Stimulated activated naive CD4-positive, alpha-beta T cell treated with Interleukin-2 at 50 U/mL for 16 hours (primary cell): ENCODE data around the gene POFUT2.

ENCODE experiments used
- DNase-seq: peaks from one replicate; lab custom pipeline; 2025; lab: John Stamatoyannopoulos, UW

The POFUT2 gene

DNA sequence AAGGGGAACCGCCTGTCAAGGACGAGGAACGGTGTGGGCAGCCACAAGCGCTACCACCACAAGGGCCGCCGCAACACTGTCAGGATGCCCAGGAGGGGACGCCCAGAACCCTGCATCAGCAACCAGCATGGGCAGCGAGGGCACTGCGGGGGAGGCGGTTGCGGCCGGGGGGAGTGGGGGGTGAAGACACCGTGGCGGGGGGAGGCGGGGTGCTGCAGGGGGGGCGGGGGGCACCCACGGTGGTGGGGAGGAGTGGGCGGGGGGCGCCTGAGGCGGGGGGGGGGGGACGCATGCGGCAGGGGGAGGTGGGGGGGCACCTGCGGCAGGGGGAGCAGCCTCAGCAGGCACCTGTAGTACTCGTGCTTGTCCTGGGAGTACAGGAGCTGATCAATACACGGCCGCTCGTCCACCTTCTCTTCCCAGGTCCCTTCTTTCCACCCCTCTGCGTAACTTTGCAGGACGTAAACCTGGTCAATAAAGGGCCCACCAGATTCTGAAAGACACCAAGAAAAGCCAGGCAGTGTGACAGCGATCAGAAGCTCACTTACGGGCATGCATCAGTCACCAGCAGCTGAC is 4.6 kb downstream of the POFUT2 start:
- DNase-seq, result no peak

DNA sequence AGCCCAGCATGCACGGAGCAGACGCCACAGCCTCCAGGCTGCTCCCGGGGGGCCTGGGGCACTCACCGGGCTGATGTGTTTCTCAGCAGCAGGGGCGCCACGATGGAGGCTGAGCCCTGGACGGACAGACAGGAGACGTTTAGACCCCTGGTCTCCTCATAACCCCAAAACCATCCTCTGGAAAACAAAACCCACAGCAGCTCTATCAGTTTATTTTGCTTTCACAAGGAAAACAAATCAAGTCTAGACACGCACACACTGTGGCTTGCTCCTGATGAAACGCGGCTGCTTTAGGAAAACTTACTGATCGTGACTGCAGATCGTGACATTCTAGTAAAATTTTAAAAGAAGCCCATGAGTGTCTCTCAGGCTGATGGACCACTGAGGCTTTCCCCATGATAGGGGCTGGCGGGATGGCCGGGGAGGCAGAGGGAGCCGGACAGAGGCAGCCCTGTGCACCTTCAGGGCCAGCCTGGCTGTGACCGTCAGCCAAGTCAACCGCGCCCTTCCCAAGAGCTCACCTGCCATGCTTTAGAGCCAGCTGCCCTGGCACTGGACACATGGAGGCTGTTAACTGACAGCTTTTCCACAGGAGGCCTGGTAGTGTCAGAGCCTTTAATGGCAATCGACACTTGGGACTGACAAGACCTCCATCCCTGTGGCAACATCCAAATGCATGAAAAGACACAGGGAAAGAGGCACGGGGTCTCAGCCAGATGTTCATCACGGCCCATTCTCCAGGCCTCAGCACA is 5.2 kb downstream of the POFUT2 start:
- no peak for DNase-seq

DNA sequence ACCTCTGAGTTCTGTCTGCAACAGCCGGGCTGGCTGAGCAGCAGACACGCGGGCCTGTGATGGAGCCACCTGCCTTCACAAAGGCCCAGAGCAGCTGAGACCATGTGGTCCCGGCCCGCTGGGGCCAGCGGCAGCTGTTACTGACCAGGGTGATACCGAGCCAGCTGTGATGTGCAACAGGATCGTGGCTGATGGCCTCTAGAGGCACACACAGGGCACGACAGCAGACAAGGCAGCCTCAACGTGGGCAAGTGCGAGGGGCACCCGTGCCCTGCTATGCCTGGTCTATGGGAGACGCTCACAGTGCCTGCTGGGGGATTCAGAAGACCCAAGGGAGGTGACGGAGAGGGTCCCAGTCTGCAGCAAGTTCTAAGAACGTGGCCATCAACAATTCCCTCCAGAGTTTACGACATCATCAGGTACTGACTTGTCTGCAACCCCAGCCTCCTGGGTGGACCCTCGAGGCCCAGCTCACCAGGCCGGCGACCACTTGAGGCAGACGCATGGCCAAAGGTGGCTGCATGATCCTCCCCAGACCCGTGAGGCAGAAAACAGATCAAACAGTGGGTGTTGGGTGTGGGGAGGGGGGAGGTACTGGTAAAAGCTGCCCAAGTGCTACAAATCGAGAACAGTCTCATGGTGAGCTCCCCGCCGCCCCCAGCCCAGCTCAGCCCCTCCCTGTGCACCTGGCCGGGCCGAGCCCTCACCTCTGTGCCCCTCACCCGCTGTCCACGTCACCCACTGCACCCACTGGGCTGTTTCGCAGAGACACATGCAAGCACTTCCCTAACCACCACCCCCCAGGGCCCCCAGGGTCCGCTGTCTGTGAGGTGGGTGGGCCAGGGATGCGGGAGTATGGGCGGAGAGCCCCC is 6.0 kb downstream of the POFUT2 start:
- DNase-seq, result no peak

DNA sequence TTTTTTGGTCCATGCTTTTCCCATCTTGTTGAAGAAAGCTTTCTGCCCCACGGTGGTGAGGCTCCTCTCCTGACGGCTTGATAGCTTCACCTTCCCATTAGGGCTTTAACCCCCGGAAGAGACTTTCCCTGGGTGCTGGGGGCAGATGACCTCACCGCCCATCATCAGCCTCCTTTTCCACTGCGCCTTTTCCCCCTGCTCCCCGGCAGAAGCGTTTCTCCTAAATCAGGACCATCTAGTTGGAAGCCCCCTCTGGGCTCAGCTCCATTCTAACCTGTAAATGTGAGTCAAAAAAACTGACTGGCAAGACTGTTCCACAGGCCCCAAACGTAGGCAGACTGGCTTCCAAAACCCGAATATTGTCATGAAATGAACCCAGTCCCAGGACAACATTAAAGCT is 6.7 kb downstream of the POFUT2 start:
- no peak for DNase-seq

DNA sequence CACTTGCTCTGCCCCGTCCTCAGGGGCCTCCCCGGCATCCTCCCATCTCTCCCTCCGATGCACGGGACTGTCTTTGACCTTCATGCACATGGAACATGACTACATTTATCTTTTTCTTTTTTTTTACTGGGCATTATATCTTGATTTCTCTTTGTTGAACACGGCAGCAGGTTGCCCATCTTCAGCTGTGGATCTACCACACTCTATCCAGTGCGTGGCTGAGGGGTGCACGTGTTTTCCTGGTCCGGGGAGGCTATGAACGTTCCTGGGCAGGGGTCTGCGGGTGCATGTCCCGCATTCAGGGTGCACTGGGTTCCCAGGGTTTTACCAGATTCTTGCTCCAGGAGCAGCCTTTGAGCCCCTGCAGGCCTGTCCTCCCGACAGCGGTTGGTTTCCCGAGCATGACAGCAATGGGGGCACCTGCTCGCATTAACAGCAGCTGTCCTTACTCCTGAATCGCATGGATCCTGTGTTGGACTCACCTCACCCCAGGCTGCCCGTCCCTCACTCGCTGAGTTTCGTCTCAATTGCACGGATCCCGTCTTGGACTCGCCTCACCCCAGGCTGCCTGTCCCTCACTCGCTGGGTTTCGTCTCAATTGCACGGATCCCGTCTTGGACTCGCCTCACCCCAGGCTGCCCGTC is 7.4 kb downstream of the POFUT2 start:
- DNase-seq, result no peak

DNA sequence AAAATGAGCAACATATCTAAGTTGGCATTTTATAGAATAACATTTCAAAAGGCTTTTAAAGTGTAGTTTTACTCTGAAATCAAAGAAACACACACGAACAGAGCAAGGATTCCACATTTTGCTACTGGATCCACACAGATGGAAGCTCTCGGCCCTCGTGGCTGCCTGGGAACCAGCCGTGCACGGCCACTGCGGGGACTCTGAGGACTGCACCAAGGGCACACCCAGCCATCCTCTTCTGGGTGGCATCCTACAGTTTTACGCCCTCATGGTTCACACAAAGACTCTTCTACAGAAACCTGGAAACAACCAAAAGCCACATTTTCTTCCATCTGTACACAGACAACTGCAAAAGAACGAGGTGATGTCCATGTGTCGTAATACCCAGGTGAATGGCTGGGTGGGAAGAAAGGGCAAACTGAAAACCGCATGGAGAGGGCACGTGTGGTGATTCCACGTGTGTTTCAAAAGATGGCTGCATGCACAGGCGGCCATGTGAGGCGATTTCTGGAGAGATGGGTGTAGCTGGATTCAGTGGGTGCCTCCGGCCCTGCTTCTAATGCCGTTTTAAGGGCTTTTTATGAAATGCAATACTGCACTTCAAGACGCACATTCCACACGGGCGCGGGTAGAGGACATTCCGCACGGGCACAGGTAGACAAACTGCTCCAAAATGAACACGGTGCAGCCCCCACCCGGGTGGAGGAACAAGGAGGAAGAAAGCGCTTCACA is 8.1 kb downstream of the POFUT2 start:
- DNase-seq, result no peak

DNA sequence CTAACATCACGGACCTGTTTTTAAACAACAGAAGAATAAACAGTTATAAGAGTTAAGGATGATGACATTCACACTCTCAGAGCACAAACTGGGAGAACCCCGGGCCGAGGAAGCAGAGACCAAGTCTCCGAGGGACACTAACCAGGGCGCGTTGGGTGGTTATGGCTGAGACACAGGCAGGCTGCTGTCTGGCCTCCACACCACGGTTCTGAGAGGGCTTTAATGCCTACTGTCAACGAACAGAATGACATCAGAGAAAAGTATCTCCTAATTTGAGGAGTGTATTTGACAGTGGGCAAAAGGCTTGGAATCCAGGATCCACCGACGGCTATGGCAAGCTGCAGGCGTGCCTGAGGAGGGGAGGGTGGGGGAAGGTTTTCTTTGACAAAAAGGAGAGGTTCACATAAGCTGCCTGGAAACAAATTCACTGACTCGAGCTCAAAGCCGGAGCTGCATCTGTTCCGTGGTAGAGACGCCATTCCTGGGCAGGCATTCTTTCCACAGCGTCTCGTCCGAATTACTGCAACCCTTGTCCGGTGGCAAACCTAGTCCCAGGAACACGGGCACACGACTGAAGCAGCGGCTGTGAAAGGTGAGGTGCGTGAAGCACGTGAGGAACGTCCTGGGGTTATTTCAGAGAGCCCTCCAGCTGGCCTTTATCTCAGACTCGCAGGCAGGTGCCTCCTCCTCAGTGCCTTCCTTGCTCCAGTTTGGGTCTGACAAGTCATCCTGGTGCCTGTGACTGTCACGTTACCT is 9.4 kb downstream of the POFUT2 start:
- no peak for DNase-seq

DNA sequence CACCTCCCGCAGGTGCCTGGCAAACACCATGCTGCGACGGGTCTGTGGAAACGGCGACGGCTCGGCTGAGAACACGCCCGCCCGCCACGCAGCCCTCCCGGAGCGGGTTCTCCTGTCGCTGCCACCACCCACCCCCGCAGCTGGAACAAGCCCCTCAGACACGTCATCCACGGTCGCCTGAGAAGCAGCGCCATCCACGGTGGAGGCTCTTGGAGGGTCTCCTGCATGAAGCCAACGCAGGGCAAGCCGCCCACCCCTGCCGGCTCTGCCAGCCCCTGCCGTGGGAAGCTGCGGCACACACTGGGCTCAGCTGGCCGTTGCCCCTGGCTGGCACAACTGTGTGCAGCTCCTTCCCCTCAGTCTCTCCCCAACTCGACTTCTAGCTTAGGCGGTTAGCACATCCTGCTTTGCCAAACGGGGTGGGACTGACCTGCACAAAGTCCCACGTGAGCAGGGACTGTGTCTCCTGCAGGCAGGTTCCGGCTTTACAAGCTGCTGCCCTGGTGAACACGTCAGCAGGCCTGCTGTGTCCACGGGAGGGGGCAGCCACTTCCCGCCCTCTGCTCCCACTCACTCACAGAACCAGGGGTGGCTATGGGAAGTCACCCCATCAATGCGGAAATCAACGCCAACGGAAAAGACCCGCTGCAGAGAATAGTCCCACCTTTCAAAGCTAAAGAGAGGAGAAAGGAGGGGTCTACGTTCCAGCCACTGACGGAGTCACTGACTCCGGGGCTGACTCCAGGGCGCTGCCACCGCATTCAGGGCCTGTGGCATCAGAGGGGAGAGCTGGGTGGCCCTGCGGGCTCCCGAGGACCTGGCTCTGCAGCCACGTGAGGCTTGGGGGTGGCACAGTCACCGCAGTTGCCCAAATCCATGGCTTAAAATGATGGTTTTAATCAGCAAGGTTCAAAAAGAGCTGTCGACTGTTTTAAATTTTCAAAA is 10.3 kb downstream of the POFUT2 start:
- DNase-seq, result no peak

DNA sequence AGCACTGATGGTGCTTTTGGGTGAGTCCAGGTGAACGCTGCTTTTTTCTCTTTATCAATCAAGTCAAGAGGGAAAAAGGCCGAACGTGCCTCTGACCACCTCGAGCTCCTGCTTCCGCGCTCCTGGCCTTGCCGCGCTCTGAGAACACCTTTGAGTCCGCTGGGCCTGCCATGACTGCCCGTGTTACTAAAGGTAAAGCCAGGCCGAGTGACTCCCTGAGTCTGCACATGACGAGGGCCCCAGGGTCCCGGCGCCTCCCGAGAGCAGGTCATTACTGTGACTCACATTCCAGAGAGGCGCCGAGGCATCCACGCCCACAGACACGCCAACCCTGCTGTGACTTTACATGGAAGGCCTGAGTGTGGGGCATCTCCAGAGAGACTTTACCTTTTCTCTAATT is 11.1 kb downstream of the POFUT2 start:
- DNase-seq, result no peak

DNA sequence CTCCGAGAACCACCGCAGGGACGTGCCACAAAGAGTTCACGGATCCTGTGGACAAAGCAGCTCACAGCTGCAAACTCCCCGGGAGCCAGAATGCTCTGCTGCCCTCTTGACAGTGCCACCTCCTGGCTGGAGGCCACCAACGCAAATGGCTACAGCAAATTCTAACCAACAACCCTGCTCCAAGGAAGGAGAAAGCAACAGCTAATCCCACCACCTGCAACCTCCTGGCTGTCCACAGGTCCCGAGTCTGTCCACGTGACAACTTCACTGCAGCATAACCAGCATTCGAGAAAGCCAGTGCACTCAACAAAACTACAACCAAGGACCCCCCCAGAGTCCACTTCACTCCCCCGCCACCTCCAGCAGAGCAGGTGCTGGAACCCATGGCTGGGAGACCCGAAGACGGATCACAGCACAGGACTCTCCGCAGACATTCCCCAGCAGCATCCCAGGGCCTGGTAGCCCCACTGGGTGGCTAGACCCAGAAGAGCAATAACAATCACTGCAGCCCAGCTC is 17.3 kb downstream of the POFUT2 start:
- no peak for DNase-seq

DNA sequence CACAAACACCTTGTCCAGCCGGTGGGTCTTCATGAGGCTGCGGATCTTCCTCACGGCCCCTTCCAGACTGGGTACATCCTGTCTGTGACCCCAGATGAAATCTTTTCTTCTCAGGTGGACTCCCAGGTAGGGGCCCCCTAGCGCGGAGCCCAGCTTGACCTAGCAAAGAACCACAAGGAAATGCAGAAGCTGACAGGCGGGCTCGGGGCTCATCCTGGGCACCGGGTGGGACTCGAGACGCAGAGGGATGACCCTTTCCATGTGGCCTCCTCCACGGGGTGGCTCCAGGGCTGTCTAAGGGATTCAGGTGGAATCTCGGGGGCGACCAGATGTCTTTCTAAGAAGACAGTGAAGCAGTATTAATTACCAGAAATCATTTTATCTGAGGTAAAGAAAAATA is 17.8 kb downstream of the POFUT2 start:
- DNase-seq, result no peak

DNA sequence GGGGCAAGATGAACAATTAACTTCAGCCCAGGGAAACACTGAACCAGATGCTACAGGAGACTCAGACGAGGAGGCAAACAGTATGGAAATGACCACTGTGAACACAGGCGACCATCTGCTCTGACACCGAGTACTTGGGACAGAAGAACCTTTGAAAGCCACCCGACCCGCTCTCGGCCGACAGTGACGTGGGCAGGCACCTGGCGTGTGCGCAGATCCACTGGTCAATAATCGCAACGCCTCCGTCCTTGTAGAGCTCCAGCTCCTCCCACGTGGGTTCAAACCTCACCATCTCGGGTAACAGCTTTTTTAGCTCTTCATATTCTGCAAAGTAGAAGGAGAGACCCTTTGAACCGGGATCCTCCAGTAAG is 20.3 kb downstream of the POFUT2 start:
- no peak for DNase-seq

DNA sequence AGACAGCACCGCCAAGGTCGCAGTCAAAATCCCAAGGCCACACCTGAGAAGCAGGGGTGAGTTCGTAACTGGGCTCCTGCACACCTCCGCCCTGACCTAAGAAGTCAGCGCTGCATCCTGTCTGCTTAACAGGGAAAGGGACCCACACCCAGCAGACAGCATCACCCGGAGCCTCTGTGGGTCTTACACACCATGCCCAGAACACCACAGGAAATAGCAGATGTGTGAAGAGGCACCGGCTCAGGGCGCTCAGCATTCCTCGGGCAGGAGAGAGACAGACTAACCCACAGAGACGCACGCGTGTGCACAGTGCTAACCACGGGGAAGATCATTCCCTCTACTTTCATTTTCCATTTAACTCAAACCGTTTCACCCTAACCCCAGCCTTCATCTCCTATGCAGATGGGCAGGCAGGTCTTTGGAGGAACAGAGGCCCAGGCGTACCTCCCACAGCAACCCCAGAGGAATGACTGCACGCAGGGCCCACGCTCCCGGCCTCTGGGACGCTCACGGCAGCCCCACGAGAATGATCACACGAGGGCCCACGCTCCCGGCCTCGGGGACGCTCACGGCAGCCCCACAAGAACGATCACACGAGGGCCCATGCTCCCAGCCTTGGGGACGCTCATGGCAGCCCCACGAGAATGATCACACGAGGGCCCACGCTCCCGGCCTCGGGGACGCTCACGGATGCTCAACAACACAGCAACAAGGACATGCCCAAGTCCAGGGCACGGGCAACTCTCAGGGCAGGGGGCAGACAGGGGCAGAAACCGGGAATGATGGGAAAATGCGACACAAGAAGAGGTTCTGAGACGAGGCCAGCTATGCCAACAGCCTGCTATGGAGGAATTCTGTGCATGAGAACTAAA is 20.9 kb downstream of the POFUT2 start:
- DNase-seq, result peak; percentile 28

DNA sequence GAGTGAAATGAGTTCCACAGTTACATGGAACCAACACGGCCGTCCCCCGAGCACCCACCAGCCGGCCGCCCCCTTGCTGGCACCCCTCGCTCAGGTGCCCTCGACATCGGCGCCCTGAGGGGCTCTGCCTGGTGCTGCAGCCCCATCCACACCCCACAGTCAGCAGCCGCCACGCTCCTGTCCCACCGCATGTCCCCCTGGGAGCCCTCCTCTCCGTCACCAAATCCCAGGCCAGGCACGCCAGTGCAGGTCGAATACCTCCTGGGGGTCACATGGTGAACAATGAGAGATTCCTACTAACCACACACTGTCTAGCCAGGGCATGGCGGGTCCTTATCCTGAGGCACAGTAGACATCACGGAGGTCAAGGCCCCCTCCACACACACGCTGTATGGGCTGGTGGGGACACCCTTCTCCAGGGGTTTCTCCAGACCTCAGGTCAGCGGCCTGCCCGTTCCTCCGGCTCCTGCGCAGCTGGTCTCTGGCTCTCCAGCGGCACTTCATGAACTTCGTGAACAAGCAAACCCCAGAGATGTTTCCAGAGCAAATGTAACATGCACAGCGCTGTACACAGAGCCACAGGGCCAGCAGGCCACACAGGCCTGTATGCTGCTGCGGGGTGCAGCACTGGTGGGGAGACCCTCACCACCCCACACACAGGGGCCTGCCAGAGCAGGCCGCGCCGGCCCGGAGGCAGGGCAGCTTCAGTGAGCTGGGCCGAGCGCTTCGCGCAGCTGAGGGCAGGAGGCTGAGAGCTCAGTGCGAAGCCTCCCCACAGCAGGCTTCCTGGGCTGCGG is 21.8 kb downstream of the POFUT2 start:
- no peak for DNase-seq

DNA sequence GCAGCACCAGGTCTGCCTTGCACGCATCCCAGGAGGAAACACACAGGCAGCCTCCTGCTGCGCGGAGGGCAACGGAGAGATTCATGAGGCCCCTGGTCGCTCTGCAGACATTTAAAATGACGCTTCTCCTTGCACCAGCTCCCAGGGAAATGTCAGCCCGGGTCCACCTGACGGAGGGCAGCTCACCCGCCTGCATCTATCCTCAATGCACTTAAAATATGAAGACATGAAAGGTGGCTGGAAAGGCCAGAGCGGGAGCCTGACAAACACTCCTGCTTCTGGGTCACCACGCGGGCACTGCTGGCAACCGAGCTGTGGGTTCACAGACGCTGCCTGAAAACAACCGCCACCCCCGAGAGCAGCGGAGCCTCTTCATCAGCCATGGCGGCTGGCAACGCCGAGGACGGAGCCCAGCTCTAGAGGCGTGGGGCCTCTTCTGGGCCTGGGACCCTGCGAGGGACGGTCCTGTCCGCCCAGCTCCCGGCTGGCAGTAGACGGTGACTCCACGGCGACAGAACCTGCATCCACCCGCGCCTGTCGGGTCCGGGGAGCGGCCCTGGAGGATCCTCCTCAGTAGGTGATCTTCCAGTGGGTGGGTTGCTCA is 22.7 kb downstream of the POFUT2 start:
- DNase-seq, result no peak

DNA sequence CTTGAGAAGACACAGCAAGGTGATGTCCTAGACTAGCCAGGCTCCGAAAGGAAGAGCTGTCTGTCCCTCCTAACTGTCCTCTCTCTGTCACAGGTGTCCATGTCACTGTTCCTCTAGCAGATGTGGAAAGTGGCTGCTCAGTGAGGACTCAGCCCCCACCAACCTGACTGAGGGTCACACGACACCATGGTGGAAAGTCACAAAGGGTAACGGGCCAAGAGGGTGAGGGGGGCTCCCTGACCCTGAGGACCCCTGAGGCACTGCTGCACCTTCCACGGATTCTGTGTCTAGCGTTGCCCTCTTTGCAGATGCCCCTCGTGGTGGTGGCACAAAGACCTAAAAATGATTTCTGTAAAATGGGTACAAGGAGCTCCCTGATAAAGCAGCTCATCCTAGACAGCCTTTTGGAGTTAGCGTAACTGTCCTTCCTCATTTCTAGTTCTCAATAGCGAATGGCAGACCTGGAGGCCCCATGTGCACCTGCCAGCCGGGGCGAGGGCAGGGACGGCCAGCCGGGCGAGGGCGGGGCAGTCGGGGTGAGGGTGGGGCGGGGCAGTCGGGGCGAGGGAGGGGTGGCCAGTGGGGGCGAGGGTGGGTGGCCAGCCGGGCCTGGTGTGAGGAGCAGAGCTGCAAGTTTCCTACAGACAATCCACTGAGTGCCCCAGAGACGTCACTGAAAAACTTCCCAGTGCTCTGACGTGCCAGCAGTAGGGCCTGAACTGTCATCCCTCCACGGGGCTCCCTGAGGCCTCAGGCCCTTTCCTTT is 23.4 kb downstream of the POFUT2 start:
- DNase-seq, result no peak

DNA sequence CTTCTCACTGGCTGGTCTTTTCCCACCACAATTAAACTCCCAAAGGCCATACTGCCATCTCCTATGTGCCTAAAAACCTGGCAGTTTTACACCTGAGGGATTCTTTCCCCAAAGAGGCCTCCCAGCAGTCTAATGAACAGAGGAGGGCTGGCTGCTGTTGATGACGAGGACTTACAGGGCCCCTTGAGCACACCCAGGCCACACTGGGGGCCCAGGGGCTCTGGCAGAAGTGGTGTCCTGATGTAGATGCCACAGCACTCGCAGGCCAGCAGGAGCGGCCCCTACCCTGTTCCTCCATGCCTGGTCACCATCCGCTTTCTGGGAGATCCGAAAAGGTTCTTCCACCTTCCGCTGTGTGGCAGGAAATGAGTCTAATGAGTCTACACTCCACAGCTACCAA is 24.2 kb downstream of the POFUT2 start:
- DNase-seq, result no peak
